GM20431 (cell line): ENCODE results near the gene GSG1L.
"Not testable (repeated sequence)": the region's sequence is repeated elsewhere in the genome, so short reads cannot be mapped to it uniquely, and the experiment has no call there.

ENCODE experiments used
- in situ Hi-C: fragments of 300-500 bp; cut with MseI, MboI; formaldehyde crosslinking; loops from one replicate; pipeline ENCODE4 v1.15.0; 2020; ENCODE audit warnings: low sequenced_read_pairs; ENCODE audit not compliant: unreplicated experiment

GSG1L gene

DNA sequence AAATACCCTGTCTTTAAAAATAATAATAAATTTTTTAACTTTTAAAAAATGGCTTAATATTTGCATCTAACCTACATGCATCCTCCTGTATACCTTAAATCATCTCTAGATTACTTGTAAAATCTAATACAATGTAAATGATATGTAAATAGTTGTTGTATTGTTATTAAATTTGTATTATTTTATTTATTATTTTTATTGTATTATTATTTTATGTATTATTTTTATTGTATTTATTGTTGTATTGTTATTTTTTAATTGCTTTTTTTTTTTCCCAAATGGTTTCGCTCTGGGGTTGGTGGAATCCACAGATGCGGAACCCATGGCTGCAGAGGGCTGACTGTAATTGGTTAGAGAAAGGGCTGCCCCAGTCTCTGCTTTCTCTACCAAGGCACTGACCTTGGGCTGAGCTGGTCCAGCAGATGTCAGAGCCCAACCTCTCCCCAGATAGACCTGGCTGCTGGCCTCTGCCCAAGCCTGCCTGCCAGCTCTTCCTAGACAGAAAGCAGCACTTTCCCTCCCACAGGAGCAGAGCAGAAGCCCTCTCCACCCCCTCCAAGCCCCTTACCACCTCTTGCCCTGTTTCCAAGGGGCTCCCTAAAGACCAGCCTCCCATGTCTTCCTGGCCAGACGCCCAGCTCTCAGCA lies 183.8 kb downstream of the GSG1L start:
- in situ Hi-C loops: no loop called here

- in situ Hi-C loops: not testable (repeated sequence)
Measured at GRCh38 chr16:27872627-27873026, 190.9 kb downstream of the GSG1L start.

GRCh38 chr16:27870116-27870798 lies 193.3 kb downstream of the GSG1L start:
- in situ Hi-C loops: no loop called here

- in situ Hi-C loops: no loop called here
Measured at GRCh38 chr16:27869411-27869810, 194.1 kb downstream of the GSG1L start.

GRCh38 chr16:27868180-27868579 lies 195.3 kb downstream of the GSG1L start:
- in situ Hi-C loops: no loop called here

DNA sequence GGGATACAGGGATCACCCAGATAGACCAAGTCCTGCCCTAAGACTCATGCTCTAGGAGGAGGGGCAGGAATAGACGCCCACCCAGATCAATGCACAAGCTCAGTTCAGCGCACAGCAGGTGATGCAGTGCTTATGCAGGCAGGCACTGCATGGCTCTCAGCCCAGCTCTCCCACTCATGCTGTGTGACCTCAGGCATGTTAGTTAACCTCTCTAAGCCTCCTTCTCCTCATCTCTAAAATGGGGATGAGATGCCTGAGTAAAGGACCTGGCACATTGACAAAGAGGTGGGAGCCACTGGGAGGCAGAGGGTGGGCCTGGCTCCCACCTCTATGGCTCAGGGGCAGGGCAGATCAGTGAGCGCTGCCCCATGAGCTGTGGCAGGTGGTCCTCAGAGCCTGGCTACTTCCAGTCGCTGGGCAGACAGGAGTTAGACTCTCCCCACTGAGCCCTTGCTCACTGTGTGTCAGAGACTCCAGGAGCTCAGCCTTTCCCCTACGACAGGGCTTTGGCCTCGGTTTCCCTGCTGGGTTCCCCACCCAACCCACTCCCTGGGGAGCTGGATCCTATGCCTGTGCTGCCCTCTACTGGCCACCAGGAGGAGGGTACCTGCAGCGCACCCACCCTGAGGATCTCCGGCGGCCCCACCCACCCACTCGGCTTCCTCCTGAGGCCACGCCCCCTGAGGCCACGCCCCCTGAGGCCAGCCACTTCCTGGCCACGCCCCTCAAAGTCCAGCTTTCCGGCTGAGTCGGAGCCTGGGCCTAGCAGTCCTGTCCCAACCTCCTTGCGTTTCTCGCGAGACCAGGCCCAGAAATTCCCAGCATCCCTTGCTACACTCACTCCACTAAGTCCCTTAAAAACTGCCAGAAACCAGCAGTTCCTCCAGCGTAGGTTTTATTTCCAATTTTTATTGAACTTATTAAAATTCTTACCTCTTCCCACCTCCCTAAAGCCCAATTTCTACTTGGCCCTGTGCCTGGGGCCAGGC lies 196.1 kb downstream of the GSG1L start:
- in situ Hi-C loops: no loop called here

GRCh38 chr16:27863377-27863776 lies 200.1 kb downstream of the GSG1L start:
- in situ Hi-C loops: no loop called here

GRCh38 chr16:27862953-27863352 lies 200.6 kb downstream of the GSG1L start:
- in situ Hi-C loops: no loop called here

DNA sequence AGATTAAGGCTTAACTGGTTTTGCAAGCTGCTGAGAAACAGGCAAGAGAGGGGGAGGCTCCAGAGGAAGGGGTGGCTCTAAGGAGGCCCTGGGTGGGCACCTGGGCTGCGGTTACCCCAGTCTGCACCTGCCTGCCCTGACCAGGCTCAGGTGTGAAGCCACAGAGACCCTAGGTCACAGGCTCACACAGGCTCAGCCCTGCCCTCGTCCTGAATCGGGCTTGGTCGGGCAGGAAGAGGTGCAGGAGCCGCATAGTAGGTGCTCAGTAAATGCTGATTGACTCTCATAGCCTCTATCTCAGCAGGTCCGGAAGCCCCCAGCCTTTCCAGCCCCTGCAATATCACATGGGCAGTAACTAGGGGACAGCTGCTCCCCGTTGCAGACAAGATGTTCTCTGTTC lies 203.4 kb downstream of the GSG1L start:
- in situ Hi-C loops: no loop called here

- in situ Hi-C loops: no loop called here
Measured at GRCh38 chr16:27859020-27859419, 204.5 kb downstream of the GSG1L start.

DNA sequence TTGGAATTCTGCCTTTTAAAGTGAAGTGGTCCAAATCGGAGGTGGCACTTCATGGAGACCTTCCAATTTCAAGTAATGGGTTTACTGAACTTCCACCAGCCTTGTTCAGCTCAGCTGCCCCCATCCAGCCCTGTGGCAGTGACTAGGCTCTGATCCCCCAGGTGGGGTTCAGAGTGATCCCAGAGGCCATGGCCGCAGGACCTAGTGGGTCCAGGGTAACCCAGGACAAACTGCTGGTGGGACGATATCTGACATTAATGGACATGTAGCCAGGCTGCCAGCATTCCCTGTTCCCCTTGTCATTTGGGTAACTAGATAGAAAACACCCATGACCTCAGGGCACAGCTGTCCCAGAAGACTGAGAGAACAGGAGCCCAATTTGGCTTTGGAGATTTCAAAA lies 209.9 kb downstream of the GSG1L start:
- in situ Hi-C loops: no loop called here

- in situ Hi-C loops: no loop called here
Measured at GRCh38 chr16:27853101-27853500, 210.4 kb downstream of the GSG1L start.

DNA sequence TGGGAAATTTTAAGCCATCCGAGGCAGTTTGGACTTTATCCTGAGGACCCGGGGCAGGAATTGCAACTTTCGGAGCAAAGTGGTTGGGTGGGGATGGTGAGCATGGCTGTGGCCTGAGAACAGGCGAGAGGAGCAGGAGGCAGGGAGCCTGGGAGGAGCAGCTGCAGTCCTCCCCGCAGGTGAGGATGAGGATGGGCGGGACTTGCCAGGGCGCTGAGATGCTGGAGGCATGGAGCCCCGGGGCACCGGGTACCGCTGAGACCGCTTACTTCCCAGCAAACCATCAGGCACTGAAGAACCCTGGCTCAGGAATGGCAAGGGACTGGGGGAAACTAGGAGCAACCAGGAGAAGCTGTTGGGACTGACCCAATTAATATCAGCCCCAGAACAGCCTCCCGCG lies 210.8 kb downstream of the GSG1L start:
- in situ Hi-C loops: no loop called here

- in situ Hi-C loops: no loop called here
Measured at GRCh38 chr16:27852116-27852515, 211.4 kb downstream of the GSG1L start.

- in situ Hi-C loops: no loop called here
Measured at GRCh38 chr16:27851586-27851985, 211.9 kb downstream of the GSG1L start.

DNA sequence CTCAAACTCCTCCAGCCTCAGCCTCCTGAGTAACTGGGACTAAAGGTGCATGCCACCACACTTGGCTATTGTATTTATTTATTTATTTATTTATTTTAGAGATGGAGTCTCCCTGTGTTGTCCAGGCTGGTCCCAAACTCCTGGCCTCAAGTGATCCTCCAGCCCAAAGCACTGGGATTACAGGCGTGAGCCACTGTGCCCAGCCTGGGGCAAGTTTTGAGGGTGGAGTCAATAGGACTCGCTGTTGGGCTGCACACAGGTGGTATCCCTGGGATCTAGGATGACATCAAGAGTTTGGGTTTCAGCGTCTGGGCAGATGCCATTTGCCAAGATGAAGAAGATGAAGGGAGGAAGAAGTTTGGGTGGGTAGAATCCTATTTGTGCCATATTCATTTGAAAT lies 213.9 kb downstream of the GSG1L start:
- in situ Hi-C loops: no loop called here

GRCh38 chr16:27847030-27847550 lies 216.4 kb downstream of the GSG1L start:
- in situ Hi-C loops: no loop called here

- in situ Hi-C loops: no loop called here
Measured at GRCh38 chr16:27844826-27845225, 218.7 kb downstream of the GSG1L start.

GRCh38 chr16:27843800-27844199 lies 219.7 kb downstream of the GSG1L start:
- in situ Hi-C loops: no loop called here

DNA sequence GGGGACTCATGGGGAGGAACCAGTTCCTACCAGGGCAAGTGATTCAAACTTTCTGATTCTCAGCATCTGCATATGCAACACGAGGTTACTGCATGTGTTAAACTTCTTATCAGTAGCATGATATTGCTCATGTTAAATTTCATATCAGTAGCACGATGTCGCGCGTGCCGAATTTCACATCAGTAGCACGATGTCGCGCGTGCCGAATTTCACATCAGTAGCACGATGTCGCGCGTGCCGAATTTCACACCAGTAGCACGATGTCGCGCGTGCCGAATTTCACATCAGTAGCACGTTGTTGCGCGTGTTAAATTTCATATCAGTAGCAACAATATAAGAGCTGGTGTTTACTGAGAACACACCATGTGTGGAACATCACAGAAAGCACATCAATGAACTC lies 221.6 kb downstream of the GSG1L start:
- in situ Hi-C loops: no loop called here
